Skeletal muscle cell (primary cell): Measurements from ENCODE around the gene PNMA8C.

Experiments used
- DNase-seq: peaks from one replicate; pipeline ENCODE4 v3.0.0-alpha.2; 2010; ENCODE audit warnings: low read depth
- H3K4me3 ChIP-seq: 2 replicates; pipeline ENCODE4 v1.5.1; 2011; ENCODE audit warnings: low read depth, mild to moderate bottlenecking, control low read depth, low read length, moderate library complexity

PNMA8C gene

DNA sequence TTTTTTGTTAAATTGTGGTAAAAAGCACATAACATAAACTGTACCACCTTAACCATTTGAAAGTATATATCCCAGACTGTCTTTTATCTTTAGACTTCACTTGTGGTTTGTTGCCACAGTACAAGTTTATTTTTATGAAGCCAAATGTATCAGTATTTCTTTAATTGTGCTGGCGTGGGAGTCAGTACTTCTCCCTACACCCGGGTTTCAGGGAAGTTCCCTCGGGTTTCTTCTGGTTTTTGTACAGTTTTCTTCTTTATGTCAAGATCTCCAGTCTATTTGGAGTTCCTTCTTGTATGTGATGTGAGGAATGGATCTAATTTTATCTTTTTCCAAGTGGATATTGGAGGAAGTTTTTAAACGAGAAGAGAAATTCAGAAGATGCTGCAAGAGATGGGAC is 35.9 kb downstream of the PNMA8C start:
- DNase-seq, result no peak
- no peak overlapping the region for H3K4me3 ChIP-seq

DNA sequence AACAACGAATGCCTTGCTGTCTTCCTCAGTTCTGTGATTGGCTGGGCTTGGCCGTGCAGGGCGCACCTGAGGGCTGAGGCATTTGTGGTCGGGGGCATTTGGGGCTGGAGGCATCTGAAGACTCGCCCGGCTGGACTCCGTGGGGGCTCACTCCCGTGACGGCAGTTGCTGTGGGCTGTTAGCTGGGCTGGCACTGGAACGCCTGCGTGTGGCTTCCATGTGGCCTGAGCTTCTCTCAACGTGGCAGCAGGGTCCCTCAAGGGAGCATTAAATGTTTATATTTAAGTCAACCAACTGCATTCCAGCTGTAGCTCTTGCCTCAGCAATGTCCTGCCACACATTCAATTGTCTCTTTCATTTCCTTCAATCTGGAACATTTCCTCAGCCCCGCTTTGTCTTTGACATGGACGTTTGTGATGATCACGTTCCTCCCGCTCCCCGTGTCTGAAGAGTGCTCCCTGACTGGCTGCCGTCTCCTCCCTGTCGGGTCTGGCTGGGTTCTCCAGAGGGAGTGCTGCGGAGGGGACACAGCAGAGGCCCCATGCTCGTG is 36.4 kb downstream of the PNMA8C start:
- H3K4me3 ChIP-seq, result no peak overlapping the region
- DNase-seq, result peak; percentile 79

DNA sequence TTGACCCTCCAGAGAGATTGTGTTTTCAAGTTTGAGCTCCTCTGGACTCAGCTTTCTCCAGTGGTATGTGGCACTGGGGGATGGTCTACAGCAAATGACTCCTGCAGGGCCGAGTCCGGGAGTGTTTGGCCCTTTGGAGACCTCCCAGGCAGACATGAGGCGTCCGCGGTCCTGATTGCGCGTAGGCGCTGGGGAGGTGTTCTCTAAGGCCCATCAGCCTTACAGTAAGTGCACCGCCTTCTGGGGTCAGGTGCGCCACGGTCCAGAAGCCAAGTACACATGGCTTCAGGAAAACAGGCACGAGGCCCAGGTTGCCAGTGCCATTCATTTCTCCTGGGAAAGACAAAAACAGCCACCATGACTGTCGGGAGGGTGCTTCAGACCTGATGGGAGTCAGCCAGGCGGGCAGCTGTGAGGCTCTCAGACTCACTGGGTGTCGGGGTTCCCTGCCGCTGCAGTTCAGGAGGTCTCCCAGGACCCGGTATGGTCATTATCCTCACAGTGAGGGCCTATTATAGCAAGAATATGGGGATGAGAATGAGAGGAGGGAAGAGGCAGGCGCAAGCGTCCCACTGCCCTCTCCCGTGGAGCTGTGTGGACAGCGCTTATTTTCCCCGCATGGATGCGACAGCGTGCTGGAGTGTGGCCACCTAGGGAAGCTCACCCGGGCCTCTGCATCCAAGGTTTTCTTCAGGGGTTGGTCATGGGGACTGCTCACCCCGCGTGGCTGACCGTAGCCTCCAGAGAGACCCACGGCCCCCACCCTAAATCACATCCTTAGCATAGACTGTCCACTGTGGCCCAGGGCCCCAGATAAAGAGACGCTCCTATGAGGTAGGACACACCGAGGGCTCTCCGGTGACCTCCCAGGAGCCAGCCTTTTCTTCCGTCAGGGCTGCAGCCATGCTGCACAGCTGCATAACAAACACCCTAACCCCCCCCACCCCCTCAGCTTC is 37.2 kb downstream of the PNMA8C start:
- no peak overlapping the region for H3K4me3 ChIP-seq
- DNase-seq, result no peak

DNA sequence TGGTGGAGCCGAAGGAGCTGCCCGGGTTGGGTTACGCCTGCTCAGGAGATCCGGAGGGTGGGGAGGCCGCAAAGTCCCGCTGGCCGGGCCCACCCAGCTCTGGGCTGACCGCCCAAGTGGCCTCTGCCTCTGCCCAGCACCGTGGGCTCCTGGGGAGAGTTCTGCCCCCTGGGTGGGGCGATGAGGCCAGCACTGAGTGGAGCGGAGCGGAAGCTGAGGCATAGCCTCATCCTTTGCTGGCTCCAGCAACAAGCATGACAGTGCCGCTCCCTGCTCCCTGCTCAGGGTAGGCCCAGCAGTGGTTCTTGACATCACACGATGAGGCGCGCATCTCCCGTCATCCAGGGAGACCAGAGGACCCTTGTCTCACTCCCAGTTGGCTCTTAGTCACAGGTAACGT is 37.9 kb downstream of the PNMA8C start:
- no peak for DNase-seq
- H3K4me3 ChIP-seq, result no peak overlapping the region

DNA sequence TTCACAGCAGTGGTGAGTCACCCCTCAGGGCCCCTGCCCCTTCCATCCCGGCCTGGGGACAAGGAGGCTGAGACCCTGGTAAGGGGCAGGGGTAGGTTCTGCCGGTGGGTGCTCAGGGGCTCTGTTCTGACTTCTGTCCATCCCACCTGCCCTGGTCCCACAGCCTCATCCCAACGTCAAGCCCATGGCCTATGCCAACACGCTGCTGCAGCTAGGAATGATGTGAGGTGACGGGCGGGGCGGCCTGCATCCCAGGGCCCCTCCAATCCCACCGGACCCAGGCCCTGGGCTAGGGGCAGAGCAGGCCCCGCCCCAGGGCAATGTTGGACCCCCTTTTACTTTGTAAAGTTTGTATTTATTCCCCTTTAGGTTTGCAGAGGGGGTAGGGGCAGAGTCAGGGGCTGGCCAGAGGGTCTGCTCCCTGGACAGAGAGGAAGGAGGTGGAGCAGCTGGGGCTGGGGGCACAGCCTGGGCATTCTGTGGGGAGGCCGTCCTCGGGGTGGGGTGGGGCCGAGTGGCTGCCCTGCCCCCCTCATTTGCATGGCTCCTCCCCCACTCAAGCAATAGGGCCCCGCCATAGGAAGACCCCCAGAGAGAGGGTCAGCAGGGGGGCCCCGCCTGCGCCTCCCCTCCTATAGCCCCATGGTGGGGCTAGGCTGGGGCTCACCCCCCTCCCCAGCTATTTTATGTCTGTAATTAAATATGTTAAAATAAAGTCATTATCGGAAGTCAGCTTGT is 38.4 kb downstream of the PNMA8C start:
- no peak overlapping the region for H3K4me3 ChIP-seq
- DNase-seq, result no peak

DNA sequence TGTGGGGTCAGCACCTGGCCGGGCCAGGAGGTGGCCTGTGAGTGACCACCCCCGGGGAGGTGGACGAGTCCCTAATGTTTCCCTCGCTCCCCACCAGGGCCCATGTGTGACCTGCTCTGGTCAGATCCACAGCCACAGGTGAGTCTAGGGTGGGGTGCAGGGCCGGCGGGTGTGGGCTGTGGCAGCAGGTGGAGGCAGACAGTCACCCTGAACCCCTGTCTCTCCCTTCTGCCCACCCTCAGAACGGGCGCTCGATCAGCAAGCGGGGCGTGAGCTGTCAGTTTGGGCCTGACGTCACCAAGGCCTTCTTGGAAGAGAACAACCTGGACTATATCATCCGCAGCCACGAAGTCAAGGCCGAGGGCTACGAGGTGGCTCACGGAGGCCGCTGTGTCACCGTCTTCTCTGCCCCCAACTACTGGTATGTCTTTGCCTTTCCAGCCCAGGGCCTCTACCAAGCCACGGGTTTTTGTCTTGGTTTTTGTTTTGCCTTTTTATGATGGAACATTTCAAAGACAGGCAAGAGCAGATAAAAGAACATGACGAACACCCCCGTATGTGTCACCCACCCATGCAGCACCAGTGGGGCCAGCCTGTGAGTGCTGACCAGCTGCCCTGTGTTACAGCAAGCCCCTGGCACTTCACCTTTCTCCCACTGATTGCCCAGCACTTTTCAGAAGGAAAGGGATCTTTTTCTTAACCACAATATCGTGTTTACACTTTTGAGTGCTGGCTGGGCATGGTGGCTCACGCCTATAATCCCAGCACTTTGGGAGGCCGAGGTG is 40.2 kb downstream of the PNMA8C start:
- no peak overlapping the region for H3K4me3 ChIP-seq
- no peak for DNase-seq

DNA sequence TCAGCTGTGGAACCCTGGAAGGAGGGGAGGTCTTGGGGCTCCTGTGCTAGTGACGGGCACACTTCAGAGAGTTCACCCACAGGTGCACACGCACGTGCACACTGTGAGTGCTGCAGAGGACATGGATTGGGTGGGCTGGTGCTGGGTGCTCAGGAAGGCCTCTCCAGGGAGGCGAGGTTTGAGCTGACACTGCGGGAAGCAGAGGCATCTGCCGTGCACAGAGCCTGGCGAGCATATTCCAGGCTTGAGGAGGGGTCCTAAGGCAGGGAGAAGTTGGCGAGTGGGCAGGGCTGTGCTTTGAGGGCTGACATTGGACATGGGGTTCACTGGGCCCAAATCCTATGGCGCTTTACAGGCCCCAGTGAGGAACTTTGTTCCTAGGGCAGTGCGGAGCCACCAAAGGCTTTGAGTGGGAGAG is 41.0 kb downstream of the PNMA8C start:
- H3K4me3 ChIP-seq, result no peak overlapping the region
- DNase-seq, result no peak

DNA sequence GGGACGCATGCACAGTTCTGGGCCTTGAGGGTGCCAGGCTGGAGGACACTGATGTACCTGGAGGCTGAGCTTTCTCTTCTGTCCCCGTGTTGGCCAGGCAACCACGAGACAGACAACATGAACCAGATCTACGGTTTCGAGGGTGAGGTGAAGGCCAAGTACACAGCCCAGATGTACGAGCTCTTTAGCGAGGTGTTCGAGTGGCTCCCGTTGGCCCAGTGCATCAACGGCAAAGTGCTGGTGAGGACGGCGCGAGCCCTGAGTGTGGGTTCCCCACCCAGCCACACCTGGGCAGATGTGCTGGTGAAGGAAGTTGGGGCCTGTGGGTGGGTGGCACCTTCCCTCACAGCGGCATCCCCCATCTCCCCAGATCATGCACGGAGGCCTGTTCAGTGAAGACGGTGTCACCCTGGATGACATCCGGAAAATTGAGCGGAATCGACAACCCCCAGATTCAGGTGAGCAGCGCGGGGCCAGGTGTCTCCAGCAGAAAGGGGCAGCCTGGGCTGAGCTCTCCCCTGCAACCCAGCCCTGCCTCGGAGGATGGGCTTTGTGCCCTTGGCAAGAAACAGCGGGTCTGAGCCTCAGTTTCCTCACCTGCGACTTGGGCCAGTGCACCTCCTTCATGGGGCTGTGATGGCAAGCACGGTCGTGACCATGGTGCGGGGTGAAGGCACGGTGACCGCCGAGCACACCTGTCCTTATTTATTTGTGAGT is 41.6 kb downstream of the PNMA8C start:
- no peak overlapping the region for H3K4me3 ChIP-seq
- no peak for DNase-seq

DNA sequence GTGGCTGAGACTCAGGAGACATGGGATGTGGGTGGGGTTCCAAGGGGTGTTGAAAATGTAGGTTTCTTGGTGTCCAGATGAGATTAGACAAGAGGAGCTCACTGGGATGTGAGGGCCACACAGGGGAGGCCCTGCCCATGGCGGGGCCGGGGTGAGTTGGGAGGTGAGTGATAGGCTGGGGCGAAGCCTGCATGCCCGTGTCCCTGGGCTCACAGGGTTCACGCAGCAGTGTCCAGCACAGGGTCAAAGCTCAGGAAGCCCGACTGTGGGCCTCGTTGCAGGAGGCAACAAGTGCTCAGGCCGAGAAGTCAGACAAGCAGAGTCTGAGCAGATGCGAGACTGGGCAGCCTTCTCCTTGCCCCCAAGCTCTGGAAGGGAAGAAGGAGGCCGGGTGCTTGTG is 42.6 kb downstream of the PNMA8C start:
- no peak overlapping the region for H3K4me3 ChIP-seq
- no peak for DNase-seq

DNA sequence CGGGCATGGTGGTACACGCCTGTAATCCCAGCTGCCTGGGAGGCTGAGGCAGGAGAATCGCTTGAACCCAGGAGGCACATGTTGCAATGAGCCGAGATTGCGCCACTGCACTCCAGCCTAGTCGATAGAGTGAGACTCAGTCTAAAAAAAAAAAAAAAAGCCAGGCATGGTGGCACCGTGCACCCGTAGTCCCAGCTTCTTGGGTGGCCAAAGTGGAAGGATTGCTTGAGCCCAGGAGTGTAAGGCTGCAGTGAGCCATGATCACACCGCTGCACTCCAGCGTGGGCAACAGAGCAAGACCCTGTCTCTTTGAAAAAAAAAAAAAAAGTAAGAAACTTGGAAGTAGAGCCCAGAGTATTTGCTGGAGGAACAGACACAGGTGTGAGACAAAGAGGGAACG is 43.1 kb downstream of the PNMA8C start:
- no peak overlapping the region for H3K4me3 ChIP-seq
- DNase-seq, result no peak

DNA sequence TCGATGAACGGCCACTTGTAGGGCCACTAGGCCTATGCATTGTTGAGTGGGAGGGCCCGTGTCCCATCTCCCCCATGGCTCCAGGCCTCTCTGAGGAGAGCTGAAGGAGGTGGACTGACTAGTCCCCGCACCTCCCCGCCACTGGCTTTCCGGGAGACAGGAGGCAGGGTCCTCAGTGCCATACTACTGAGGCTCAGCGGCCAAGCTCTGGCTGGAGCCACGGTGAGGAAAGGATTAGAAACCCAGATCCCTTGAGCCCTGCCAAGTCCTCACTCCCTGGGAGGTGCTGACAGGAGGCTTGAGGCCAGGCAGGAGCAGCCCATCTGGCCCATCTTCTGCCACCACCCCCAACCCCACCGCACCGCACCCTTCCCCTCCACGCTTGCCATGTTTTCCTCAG is 44.3 kb downstream of the PNMA8C start:
- H3K4me3 ChIP-seq, result no peak overlapping the region
- DNase-seq, result no peak

DNA sequence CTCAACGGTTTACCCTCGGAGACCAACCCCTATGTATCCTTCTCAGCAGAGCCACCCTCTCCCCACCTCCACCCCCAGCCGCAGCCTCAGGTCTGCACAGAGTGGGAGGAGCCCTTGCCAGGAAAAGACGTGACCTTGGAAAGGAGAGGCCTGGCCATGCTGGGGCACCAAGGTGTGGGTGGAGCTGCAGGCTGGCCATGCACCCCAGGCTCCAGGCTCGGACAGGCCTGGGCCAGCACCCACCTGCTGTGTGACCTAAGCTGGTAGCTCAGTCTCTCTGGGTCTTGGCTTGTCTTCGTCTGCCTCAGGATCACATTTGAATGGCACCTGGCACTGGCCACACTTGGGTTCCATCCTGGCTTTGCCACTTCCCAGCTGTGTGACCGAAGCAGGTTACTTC is 44.9 kb downstream of the PNMA8C start:
- DNase-seq, result no peak
- H3K4me3 ChIP-seq, result no peak overlapping the region

DNA sequence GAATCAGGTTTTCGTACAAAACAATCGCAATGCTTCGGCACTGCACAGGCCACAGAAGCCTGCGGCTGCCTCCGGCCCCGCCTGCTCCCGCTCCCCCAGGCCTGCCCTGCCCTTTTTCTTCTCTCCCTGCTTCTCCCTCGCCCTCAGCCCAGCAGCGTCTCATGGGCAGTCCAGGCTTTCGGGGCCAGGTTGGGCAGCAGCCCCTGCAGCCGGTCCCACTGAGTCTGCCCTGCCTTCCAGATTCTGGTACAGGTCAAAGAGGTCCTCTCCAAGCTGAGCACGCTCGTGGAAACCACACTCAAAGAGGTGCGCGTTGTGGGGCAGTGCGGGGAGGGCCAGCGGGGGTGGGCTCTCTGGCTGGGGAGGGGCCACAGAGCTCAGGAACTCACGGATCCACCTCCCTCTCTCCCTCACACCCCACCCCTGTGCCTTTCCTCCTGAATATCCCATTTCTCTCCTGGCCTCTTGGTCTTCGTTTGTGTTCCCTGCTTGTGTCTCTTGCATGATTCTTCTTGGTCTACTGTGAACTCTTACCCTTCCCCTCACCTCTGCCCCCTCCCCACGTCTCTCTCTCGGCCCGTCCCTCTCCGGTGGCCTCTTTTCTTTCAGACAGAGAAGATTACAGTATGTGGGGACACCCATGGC is 45.4 kb downstream of the PNMA8C start:
- no peak for DNase-seq
- no peak overlapping the region for H3K4me3 ChIP-seq

DNA sequence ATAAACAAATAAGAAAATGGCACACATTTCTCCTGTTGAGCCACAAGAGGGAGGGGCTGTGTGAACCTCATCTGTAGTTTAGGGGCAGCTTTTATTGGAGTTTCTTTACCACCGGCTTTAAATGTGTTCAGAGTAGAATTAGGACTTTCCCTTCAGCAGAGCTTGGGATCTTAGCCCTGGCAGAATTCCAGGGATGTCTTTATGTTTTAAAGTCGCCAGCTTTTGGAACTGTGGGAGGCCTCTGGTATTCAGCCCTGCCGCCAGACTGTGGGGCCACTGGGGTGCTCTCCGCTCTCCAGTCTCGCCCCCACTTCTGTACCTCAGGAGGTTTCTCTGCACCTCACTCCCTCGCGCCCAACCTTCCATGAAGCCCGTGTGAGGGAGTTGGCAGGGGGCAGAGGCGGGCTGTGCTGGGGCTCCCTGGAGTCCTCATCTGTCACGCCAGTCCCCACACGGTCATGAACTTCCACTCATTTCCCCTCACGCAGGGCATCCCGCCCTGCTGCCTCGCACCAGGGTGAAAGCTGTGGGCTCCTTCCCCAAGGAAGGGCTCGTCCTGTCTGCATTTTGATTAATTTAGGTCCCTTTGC is 46.9 kb downstream of the PNMA8C start:
- DNase-seq, result no peak
- H3K4me3 ChIP-seq, result no peak overlapping the region

DNA sequence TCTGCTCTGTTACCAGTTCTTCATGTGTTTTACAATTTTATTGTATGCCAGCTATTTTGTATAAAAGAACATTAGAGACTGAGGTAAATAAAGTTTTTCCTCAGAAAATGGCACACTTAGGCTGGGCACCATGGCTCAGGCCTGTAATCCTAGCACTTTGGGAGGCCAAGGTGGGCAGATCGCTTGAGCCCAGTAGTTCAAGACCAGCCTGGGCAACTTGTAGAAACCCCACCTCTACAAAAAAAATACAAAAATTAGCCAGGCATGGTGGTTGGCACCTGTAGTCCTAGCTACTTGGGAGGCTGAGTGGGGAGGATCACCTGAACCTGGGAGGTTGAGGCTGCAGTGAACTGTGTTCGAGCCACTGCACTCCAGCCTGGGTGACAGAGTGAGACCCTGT is 47.4 kb downstream of the PNMA8C start:
- no peak overlapping the region for H3K4me3 ChIP-seq
- DNase-seq, result no peak

DNA sequence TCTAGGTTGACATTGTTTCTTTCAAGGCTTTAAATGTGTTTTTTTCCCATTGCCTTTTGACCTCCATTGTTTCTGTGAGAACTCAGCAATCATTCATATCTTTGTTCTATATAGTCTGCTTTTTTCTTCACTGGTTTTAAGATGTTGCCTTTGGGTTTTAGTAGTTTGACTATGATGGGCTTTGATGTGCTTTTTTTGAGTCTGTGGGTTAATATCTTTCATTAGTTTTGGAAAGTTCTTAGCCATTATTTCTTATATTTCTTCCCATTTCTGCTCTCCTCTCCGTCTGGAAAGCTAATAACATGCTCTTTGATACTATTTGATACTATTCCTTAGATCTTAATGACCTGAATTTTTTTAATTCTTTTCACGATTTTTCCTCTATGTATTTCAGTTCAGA is 48.0 kb downstream of the PNMA8C start:
- no peak overlapping the region for H3K4me3 ChIP-seq
- no peak for DNase-seq

DNA sequence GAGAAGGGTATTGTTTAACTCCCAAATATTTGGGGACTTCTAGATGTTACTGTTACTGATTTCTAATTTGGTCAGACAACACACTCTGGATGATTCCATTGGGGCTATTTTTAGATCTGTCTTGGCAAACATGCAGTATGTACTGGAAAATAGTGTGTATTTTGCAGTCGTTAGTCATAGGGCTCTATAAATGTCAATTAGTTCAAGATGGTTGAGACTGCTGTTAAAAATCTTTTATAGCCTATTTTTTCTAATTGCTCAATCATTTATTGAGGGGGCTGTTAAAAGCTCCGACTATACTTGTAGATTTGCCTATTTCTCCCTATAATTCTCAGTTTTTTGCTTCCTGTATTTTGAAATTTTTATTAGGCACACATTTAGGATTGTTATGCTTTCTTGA is 50.5 kb downstream of the PNMA8C start:
- DNase-seq, result peak; percentile 52

More for the DNA sequence above, 50.5 kb downstream of the PNMA8C start:
- H3K4me3 ChIP-seq, result no peak overlapping the region
